AG04449 (cell line): ENCODE data around the gene OCA2.

ENCODE experiments used
- CTCF ChIA-PET: fragments of 350-600 bp; formaldehyde crosslinking; extraction: SDS; loops from one replicate; lab custom pipeline; 2021; ENCODE audit warnings: antibody characterized with exemption; lab: Yijun Ruan, JAX
- POLR2A ChIA-PET: fragments of 400-600, 350-600 bp; formaldehyde crosslinking; extraction: SDS; loops from one replicate; lab custom pipeline; 2020; ENCODE audit warnings: antibody characterized with exemption, inconsistent platforms; lab: Yijun Ruan, JAX
- DNase-seq: peaks from one replicate; pipeline ENCODE4 v3.0.0-alpha.2; 2010; ENCODE audit warnings: low read depth, low spot score
- H3K4me3 ChIP-seq: 2 replicates; pipeline ENCODE4 v1.5.1; 2011; ENCODE audit warnings: low read depth, mild to moderate bottlenecking, control low read depth, low read length
- TF ChIP-seq, protein P1 (sequence below): IDR thresholded peaks from one replicate; pipeline ENCODE4 v1.5.1; 2011; ENCODE audit warnings: mild to moderate bottlenecking, moderate library complexity, low read length, control low read depth, inconsistent platforms; ENCODE audit not compliant: insufficient read depth; ENCODE audit errors: missing control alignments

Gene OCA2

DNA sequence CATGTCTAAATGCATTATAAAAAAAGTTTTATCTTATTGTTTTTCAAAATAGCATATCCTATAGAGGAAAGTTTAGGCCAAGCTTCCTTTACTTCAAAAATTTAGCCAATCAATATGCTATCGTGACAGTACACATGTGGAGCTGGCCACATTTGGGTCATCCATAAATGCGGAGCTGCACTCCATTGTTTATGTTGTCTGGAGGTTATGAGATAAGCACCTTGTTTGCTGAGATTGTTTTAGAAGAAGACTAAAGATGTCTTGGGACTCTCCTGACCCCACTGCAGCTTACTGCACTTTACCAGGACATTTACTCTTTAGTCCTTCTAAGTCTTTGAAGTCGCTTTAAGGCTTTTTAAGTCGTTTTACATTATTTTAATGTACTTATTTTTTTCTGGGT lies 265.9 kb downstream of the OCA2 start:
- H3K4me3 ChIP-seq = no peak overlapping the region
- ChIA-PET POLR2A (no interaction called here), CTCF (no interaction called here)
- TF ChIP-seq, protein P1, sequence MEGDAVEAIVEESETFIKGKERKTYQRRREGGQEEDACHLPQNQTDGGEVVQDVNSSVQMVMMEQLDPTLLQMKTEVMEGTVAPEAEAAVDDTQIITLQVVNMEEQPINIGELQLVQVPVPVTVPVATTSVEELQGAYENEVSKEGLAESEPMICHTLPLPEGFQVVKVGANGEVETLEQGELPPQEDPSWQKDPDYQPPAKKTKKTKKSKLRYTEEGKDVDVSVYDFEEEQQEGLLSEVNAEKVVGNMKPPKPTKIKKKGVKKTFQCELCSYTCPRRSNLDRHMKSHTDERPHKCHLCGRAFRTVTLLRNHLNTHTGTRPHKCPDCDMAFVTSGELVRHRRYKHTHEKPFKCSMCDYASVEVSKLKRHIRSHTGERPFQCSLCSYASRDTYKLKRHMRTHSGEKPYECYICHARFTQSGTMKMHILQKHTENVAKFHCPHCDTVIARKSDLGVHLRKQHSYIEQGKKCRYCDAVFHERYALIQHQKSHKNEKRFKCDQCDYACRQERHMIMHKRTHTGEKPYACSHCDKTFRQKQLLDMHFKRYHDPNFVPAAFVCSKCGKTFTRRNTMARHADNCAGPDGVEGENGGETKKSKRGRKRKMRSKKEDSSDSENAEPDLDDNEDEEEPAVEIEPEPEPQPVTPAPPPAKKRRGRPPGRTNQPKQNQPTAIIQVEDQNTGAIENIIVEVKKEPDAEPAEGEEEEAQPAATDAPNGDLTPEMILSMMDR = no peak
- DNase-seq = no peak

DNA sequence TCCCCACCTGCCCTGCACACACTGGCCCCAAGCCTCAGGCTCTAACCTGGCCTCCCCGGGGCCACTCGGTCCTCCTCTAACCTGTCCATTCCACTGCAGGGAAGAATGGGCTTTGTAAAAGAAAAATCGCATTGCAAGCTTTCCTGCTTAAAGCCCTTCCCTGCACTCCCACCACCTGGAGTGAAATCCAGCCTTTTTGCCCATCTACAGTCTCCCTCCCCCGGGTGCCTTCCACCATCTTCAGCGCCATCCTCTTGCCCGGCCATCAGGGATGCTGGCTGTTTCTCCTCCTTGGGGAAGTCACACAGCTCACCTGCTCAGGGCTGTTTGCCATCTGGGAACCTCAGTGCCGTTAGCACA lies 266.9 kb downstream of the OCA2 start:
- DNase-seq = no peak
- TF ChIP-seq, protein P1 = no peak
- H3K4me3 ChIP-seq = no peak overlapping the region
- CTCF ChIA-PET = no interaction called here
- POLR2A ChIA-PET = no interaction called here

DNA sequence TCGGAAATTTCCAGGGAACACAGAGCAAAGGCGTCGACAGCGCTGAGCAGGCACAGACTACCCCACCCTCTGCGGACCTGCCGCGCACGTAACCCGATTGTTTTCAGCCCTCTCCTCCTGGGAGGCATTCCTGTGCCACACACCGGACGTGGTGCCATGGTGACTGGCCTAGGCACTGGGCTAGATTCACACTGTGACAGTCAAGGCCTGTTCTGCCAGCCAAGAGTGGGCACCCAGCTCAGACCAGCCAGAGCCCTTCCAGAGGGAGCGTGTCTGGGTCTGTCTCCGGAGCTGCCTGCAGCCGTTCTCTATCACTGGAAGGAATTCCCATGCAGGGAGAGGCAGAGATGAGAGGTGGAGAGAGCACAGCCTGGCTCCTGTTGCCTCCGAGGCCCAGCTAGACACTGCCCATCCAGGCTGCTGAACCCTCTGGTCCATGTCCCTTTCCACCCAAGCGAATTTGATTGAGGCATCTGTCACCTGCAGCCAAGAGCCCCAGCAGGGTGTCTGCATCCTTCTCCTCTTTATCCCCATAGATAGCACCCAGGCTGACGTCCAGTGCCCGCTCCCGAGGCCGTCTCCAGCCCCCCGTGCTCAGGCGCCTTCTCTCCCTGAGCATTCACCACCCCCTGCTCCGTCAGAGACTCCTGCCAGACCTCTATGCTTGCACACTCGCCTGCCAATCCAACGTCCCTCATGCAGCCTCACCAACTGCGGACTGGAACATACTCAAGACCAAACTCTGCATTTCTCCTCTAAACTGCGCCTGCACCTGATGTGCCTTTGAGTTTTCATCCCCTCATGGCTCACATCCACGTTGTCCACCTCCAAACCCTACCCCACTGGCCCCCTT lies 267.5 kb downstream of the OCA2 start:
- no peak overlapping the region for H3K4me3 ChIP-seq
- ChIA-PET POLR2A (no interaction called here), CTCF (no interaction called here)
- TF ChIP-seq, protein P1 = no peak
- DNase-seq = no peak

DNA sequence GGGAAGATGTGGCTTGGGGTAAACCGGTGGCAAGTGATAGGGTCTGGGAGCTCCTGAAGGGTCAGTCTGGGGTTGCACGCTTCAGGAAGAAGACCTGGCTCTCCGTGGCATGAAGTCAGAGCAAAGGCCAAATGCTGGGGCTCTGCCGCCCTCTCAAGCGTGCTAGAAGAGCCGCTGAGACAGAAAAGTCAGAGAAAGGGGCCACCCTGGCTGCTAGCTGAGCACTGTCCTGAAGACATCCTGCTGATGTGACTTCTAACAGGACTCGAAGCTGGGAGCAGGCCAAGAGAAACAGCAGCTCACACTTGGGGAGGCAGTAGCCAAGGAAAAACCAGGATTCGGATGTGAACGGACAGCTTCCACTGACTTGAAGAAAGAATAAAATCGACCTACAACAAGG lies 270.4 kb downstream of the OCA2 start:
- no peak for DNase-seq
- no peak overlapping the region for H3K4me3 ChIP-seq
- POLR2A ChIA-PET = no interaction called here
- TF ChIP-seq, protein P1 = no peak
- CTCF ChIA-PET = no interaction called here

DNA sequence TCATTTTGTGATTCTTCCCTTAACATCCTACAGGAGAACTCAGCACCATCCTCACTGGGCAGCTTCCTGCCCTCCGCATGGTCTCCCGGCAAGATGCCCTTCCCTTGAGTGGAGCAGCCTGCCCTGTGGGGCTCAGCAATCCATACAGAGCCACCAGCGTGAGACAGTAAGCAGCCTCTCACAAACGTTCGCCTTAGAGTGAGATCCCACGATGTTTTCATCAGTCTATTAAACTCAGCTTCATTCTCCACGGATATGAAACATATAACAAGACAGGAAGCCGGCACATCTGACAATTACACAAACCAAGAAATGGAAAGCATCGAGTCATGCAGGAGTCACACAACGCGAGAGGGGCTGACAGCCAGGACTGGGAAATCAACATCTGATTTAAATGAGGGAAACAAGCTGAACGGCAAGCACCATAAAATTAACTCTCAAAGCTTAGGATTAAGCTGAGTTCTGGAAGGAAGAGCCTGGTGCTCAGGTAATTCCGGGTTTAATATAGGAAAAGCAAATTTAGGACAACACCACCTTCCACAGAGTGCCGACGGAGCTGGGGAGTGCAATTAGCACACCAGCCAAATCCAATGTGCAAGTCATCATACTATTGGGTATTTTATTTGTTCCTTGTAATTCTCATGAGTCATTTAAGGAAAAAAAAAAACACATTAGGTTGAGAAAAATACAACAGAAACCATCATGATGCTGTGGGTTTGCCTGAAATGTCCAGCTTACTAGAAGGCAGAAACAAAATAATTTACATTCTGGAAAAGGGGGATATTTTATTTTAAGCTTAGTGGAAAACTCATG lies 272.0 kb downstream of the OCA2 start:
- no peak for DNase-seq
- ChIA-PET POLR2A (interaction anchor here (1.0 kb wide), 1 partner anchor 17 kb away, joined by 3 read pairs; no protein-coding TSS in a partner anchor), CTCF (no interaction called here)
- TF ChIP-seq, protein P1 = no peak
- H3K4me3 ChIP-seq = peak overlapping the region; percentile 33

DNA sequence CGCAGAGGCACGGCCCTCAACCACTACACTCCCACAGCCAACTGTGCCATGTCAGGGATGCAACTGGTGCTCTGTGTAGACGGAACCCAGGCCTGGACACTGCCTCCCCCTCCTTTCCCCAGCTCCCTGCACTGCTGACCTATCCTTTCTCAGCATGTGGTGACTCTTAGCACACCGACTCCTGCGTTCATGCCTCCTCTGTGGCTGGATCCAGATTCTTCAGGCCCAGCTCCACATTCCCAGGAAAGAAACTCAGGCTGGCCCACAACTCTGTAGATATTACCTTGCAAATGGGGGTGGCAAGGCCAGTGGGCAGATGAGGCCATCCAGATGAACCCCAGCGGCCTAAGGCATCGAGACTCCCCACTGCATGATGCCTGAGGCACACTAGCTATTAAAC lies 272.7 kb downstream of the OCA2 start:
- ChIA-PET POLR2A (interaction anchor here (1.0 kb wide), 1 partner anchor 18 kb away, joined by 3 read pairs; no protein-coding TSS in a partner anchor), CTCF (no interaction called here)
- H3K4me3 ChIP-seq = no peak overlapping the region
- TF ChIP-seq, protein P1 = no peak
- DNase-seq = no peak
